ENCODE measurements around the gene RBM20.

RBM20 gene

GRCh38 chr10:110811791-110812581 is 167.8 kb downstream of the RBM20 start:
- no peak for DNase-seq (ENCODE audit: low read depth)

- no peak for DNase-seq (ENCODE audit: low read depth)
Measured at GRCh38 chr10:110812583-110812982, 168.4 kb downstream of the RBM20 start.

- DNase-seq (ENCODE audit: low read depth) = no peak
Measured at GRCh38 chr10:110813743-110814472, 169.8 kb downstream of the RBM20 start.

GRCh38 chr10:110815354-110816004 is 171.3 kb downstream of the RBM20 start:
- DNase-seq (ENCODE audit: low read depth) = no peak

- DNase-seq (ENCODE audit: low read depth) = no peak
Measured at GRCh38 chr10:110817614-110818013, 173.5 kb downstream of the RBM20 start.

- DNase-seq (ENCODE audit: low read depth) = no peak
Measured at GRCh38 chr10:110818311-110819256, 174.4 kb downstream of the RBM20 start.

GRCh38 chr10:110820321-110820814 is 176.2 kb downstream of the RBM20 start:
- no peak for DNase-seq (ENCODE audit: low read depth)

- DNase-seq (ENCODE audit: low read depth) = no peak
Measured at GRCh38 chr10:110821508-110821907, 177.4 kb downstream of the RBM20 start.

- DNase-seq (ENCODE audit: low read depth) = no peak
Measured at GRCh38 chr10:110822035-110822711, 178.0 kb downstream of the RBM20 start.

- no peak for DNase-seq (ENCODE audit: low read depth)
Measured at GRCh38 chr10:110822712-110823311, 178.7 kb downstream of the RBM20 start.

GRCh38 chr10:110824152-110824441 is 180.0 kb downstream of the RBM20 start:
- DNase-seq (ENCODE audit: low read depth) = no peak

GRCh38 chr10:110824660-110825059 is 180.5 kb downstream of the RBM20 start:
- DNase-seq (ENCODE audit: low read depth) = no peak

- DNase-seq (ENCODE audit: low read depth) = no peak
Measured at GRCh38 chr10:110825508-110825907, 181.4 kb downstream of the RBM20 start.

GRCh38 chr10:110827410-110827809 is 183.3 kb downstream of the RBM20 start:
- peak; percentile 49 for DNase-seq (ENCODE audit: low read depth)

GRCh38 chr10:110827875-110828274 is 183.7 kb downstream of the RBM20 start:
- DNase-seq (ENCODE audit: low read depth) = no peak

- no peak for DNase-seq (ENCODE audit: low read depth)
Measured at GRCh38 chr10:110828525-110828924, 184.4 kb downstream of the RBM20 start.

GRCh38 chr10:110829721-110830410 is 185.7 kb downstream of the RBM20 start:
- no peak for DNase-seq (ENCODE audit: low read depth)

- no peak for DNase-seq (ENCODE audit: low read depth)
Measured at GRCh38 chr10:110833234-110833940, 189.3 kb downstream of the RBM20 start.

- DNase-seq (ENCODE audit: low read depth) = no peak
Measured at GRCh38 chr10:110833941-110834628, 189.9 kb downstream of the RBM20 start.

Data from fibroblast of the conjunctiva (primary cell).